IPS-15b (cell line): ENCODE results near the gene KRT8.
"Not testable (repeated sequence)": the region's sequence is repeated elsewhere in the genome, so short reads cannot be mapped to it uniquely, and the experiment has no call there.

Experiments used
- H3K27me3 ChIP-seq: one replicate; pipeline ENCODE4 v1.6.1; 2013; ENCODE audit warnings: low read length; ENCODE audit not compliant: control insufficient read depth, insufficient read depth
- H3K36me3 ChIP-seq: one replicate; pipeline ENCODE4 v1.6.1; 2013; ENCODE audit warnings: low read length; ENCODE audit not compliant: control insufficient read depth, insufficient read depth
- H3K4me1 ChIP-seq: one replicate; pipeline ENCODE4 v1.6.1; 2013; ENCODE audit warnings: mild to moderate bottlenecking, low read length; ENCODE audit not compliant: control insufficient read depth, insufficient read depth
- H3K4me3 ChIP-seq: one replicate; pipeline ENCODE4 v1.5.1; 2013; ENCODE audit warnings: low read depth, low read length
- H3K9ac ChIP-seq: one replicate; pipeline ENCODE4 v1.6.1; 2013; ENCODE audit warnings: low read depth, mild to moderate bottlenecking, low read length
- H3K9me3 ChIP-seq: one replicate; pipeline ENCODE4 v1.6.1; 2013; ENCODE audit warnings: mild to moderate bottlenecking, low read length; ENCODE audit not compliant: control insufficient read depth, insufficient read depth

Gene KRT8

DNA sequence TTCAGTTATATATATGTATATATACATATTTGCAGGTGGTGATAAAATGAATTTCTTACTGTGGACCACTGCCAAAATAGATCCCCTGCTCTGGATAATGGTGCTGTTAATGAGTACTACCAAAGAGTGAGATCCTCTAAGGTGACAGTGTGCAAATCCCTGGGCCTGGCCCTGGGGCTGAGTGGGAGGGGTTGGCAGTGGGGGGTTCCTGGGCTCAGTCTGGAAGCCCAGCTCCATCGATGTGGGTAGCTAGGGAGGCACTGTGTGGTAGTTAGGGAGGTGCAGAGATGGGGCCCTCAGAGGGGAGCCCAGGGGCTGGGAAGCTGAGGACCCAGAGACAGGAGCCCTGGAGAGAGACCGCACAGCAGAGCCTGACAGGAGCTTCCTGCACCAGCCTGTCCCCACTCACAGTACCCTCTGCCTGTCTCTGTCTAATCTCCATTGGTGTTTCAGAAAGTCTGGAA, 9.1 kb downstream of the KRT8 start:
- H3K36me3 ChIP-seq: peaks cover 37% of the 10 kb centered on the region
- H3K4me1 ChIP-seq: no peaks in the 10 kb centered on the region

DNA sequence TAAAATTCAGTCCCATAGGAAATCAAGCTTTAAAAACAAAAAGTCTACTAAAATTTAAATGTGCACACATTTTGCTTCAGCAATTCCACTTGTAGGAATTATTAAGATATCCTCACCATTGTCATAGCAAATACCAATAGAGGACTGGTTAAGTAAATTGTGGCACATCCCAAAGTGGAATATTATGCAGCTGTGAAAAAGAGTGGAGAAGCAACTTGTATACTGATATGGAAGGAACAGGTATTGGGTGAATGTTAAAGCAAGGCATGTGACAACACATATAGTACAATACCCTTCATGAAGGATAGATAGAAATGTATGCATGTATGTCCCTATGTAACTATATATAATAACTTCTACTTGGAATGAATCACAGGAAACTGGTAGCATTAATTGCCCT, 11.9 kb downstream of the KRT8 start:
- peaks cover 13% of the 10 kb centered on the region for H3K36me3 ChIP-seq
- no peak overlapping the region for H3K4me3 ChIP-seq
- no peaks in the 10 kb centered on the region for H3K4me1 ChIP-seq
- H3K27me3 ChIP-seq: no peaks in the 10 kb centered on the region
- no peak overlapping the region for H3K9ac ChIP-seq
- H3K9me3 ChIP-seq: no peaks in the 10 kb centered on the region

More for the DNA sequence above, 9.1 kb downstream of the KRT8 start:
- Histone ChIP-seq H3K9me3 (no peaks in the 10 kb centered on the region), H3K9ac (no peak overlapping the region), H3K27me3 (no peaks in the 10 kb centered on the region), H3K4me3 (no peak overlapping the region)

GRCh38 chr12:52892207-52892852, 12.5 kb downstream of the KRT8 start:
- peaks cover 9% of the 10 kb centered on the region for H3K36me3 ChIP-seq
- no peaks in the 10 kb centered on the region for H3K9me3 ChIP-seq
- H3K4me1 ChIP-seq: no peaks in the 10 kb centered on the region
- H3K4me3 ChIP-seq: no peak overlapping the region
- no peak overlapping the region for H3K9ac ChIP-seq
- H3K27me3 ChIP-seq: no peaks in the 10 kb centered on the region

DNA sequence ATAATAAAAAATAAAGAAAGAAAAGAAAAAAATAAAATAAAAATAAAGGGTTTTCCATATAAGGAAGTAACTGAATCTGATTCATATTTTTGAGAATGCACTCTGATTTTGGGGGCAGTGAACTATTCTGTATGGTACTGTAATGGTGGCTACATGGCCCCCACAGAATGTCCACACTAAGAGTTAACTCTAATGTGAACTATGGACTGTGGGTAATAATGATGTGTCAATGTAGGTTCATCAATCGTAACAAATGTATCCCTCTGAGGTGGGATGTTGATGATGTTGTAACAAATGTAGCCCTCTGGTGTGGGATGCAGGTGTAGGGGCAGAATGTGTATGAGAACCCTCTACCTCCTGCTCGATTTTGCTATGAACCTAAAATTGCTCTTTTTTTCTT, 13.8 kb downstream of the KRT8 start:
- H3K9ac ChIP-seq: no peak overlapping the region
- H3K27me3 ChIP-seq: no peaks in the 10 kb centered on the region
- no peak overlapping the region for H3K4me3 ChIP-seq
- no peaks in the 10 kb centered on the region for H3K9me3 ChIP-seq
- peaks cover 2% of the 10 kb centered on the region for H3K36me3 ChIP-seq
- H3K4me1 ChIP-seq: no peaks in the 10 kb centered on the region

GRCh38 chr12:52890417-52890816, 14.5 kb downstream of the KRT8 start:
- H3K27me3 ChIP-seq: no peaks in the 10 kb centered on the region
- H3K9ac ChIP-seq: no peak overlapping the region
- no peaks in the 10 kb centered on the region for H3K4me1 ChIP-seq

GRCh38 chr12:52884526-52885293, 20.2 kb downstream of the KRT8 start:
- Histone ChIP-seq H3K36me3 (no peaks in the 10 kb centered on the region), H3K9ac (no peak overlapping the region), H3K4me1 (no peaks in the 10 kb centered on the region), H3K4me3 (no peak overlapping the region), H3K27me3 (no peaks in the 10 kb centered on the region), H3K9me3 (no peaks in the 10 kb centered on the region)

More at GRCh38 chr12:52890417-52890816, 14.5 kb downstream of the KRT8 start:
- Histone ChIP-seq H3K36me3 (no peaks in the 10 kb centered on the region), H3K9me3 (no peaks in the 10 kb centered on the region), H3K4me3 (no peak overlapping the region)

DNA sequence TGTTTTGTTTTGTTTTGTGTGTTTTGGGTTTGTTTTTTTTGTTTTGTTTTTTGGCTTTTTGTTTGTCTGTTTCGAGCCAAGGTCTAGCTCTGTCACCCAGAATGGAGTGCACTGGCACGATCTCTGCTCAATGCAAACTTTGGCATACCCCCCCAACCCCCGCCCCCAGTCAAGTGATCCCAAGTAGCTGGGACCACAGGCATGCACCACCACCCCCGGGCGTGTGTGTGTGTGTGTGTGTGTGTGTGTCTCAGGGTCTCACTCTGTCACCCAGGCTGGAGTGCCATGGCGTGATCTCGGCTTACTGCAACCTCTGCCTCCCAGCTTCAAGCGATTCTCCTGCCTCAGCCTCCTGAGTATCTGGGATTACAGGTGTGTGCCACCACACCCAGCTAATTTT, 24.4 kb downstream of the KRT8 start:
- not testable (repeated sequence) for H3K4me3 ChIP-seq, H3K9me3 ChIP-seq, H3K4me1 ChIP-seq, H3K36me3 ChIP-seq, H3K27me3 ChIP-seq, H3K9ac ChIP-seq

DNA sequence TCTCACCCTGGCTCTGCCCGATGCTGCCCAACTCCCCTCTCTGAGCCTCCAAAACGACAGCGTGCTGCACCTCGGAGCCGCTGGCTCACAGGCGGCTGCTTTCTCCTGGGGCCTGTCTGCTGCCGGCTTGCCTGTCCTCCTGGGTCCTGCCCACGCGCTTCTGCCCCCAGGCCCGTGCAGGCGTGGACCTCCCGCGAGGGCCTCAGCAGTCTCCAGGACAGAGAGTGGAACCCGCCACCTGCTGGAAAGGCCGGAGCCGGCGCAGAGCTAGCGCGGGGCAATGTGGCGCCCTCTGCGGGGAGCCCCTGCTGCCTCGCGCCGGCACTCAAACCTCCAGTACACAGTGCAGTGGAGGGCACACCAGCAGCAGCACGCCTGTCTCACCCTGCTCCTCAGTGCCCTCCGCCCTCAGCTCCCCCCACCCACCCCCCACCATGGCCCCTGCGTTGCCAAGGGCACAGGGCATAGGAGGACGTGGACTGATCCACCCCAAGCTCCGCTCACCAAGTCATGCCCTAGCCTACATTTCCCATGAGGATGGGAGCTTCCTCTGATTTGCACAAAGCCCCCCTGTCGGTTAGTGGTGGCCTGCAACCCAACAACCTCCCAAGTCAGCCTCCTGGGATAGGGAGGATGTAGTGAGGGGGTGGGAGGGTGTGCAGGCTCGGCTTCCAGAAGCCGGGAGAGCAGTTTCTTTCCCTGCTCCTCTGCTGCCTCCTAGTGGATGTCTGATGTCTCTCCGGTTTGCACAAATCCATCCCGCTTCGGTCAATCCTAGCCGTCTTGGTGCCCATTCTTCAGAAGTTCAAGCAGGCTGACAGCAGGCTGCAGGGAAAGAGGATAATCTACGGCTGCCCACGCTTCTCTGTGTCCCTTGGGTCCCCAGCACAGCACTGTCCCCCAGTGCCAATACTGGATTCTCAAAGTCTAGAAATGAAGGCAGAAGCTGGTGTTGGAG, 25.2 kb downstream of the KRT8 start:
- Histone ChIP-seq H3K4me3 (peak overlapping the region; percentile 46), H3K36me3 (no peaks in the 10 kb centered on the region), H3K4me1 (peaks cover 2% of the 10 kb centered on the region), H3K27me3 (peaks cover 11% of the 10 kb centered on the region), H3K9me3 (no peaks in the 10 kb centered on the region), H3K9ac (peak overlapping the region; percentile 58)

- H3K27me3 ChIP-seq: peaks cover 16% of the 10 kb centered on the region
- no peaks in the 10 kb centered on the region for H3K36me3 ChIP-seq
- no peaks in the 10 kb centered on the region for H3K9me3 ChIP-seq
- peaks cover 2% of the 10 kb centered on the region for H3K4me1 ChIP-seq
- H3K9ac ChIP-seq: peak overlapping the region; percentile 58
- peak overlapping the region; percentile 46 for H3K4me3 ChIP-seq
These were observed 26.1 kb downstream of the KRT8 start for GRCh38 chr12:52878507-52879393.

- no peaks in the 10 kb centered on the region for H3K9me3 ChIP-seq
- peaks cover 6% of the 10 kb centered on the region for H3K4me1 ChIP-seq
- no peak overlapping the region for H3K9ac ChIP-seq
- no peaks in the 10 kb centered on the region for H3K36me3 ChIP-seq
- H3K4me3 ChIP-seq: no peak overlapping the region
- H3K27me3 ChIP-seq: peaks cover 24% of the 10 kb centered on the region
These were observed 27.6 kb downstream of the KRT8 start for GRCh38 chr12:52877242-52877641.

DNA sequence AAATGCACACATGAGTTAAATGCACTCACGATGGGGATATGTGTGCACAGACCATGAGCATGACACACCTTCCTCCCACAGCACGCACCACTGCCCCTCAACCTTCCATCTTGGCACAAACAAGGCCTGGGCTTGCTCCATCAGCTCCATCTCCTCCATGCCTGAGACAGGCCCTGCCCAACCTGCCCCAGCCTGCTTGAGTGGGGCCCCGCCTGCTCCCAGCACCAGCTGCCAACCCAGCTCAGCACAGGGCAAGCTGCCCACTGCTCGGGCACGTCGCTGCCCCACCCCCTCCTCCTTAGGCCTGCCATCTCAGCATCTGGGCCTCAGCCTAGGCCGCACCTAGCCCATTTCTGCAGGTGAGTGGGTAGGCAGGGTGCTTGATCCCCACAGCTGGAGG, 28.5 kb downstream of the KRT8 start:
- Histone ChIP-seq H3K9ac (no peak overlapping the region), H3K9me3 (no peaks in the 10 kb centered on the region), H3K36me3 (no peaks in the 10 kb centered on the region), H3K4me1 (peaks cover 6% of the 10 kb centered on the region), H3K4me3 (no peak overlapping the region), H3K27me3 (peaks cover 28% of the 10 kb centered on the region)
